Measurements from ENCODE around the gene MICAL3.
"Not testable (repeated sequence)": the region's sequence is repeated elsewhere in the genome, so short reads cannot be mapped to it uniquely, and the experiment has no call there.

The MICAL3 gene

DNA sequence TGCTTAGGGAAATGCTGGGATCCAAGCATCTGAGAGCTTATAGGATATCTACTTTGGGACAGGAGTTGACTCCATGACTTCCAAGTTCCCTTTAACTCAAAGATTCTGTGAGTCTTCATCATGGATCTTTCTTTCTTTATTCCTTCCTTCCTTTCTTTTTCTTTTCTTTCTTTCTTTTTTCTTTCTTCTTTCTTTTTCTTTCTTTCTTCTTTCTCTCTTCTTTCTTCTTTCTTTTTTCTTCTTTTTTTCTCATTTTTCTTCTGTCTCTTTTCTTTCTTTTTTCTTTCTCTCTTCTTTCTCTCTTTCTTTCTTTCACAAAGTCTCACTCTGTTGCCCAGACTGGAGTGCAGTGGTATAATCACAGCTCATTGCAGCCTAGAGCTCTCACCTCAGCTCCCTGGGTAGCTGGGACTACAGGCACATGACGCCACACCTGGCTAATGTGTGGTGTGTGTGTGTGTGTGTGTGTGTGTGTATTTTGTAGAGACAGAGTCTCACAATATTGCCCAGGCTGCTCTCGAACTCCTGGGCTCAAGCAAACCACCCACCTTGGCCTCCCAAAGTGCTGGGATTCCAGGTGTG, 5.4 kb upstream of the MICAL3 start:
- no peak for DNase-seq

DNA sequence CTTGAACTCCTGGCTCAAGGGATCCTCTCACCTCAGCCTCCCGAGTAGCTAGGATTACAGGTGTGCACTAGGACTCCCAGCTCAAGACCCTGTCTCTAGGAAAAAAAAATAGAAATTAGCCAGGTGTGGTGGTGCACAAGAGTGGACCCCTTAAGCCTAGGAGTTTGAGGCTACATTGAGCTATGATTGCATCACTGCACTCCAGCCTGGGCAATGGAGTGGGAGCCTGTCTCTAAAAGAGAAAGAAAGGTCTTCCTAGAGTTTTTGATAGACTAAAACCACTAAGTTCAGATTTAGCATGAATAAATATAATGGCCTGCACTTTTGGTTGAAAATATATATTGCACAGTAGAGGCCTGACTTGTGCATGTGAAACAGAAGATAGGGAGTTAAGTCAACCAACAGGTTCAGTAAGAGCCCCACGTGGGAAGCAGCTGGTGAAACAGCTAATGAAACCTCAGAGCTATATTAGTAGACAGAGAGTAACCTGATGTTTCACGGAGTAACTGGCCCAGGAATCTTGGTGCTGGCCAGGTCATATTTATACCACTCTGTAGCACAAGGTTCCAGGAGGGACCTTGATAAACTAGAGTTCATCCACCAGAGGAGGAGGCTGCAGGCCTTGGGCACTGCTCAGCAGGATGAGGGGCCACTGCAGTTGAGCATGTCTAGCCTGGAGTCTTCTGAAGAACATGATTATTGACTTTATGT, 4.6 kb upstream of the MICAL3 start:
- DNase-seq: no peak

GRCh38 chr22:18025898-18026297, 1.5 kb upstream of the MICAL3 start:
- DNase-seq: not testable (repeated sequence)

DNA sequence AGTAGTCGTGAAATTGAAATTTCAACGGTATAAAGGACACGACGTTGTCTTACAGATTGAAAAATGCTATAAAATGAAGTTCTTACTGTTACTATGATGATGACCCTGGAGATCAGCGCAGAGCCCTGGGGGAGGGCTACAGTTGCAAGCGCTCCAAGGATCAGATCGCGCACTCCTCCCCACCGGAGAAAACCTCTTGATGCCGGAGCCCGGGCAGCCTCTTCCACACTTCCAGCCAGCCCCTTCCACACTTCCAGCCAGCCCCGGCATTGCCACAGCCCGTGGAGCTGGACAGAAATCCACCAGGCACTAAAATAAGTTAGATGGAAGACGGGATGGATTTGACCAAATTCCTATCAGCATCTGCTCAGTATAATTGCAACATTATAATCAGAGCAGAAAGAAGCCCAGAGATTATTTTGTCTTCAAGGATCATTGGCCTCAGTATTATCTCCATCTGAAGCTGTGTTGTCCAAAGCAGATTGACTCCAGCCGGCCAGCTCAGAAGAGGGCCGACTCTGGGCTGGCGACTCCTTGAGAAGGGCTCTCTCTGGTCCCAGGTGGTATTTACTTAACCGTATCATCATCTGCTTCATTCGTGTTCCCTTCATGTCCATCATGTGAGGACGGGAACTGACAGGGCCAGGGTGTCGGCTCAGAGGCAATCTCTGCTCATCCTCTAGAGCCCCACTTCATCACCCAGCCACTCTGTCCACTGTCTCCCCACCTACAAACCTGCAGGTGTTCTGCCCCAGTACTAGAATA, 777 bp upstream of the MICAL3 start:
- no peak for DNase-seq

- DNase-seq: peak; percentile 90
Measured at GRCh38 chr22:18023509-18024275, 669 bp downstream of the MICAL3 start.

DNA sequence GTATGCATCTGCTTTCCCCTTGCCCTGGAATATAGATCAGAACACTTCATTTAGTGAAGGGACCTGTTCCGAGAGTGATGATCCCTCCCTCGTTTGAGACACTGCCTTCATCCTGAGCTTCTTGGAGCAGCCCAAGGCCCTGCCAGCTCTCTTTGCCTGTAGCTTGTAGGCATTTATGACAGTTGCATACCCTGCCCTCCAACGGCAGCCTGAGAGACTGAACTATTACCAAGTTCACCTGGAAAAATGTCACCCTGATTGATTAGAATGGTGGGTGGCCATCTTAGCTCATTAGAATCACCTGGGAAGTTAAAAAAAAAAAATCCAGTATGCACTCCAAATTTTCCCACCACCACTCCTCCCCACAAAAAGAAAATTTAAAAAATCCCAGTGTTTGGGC, 1.5 kb downstream of the MICAL3 start:
- no peak for DNase-seq

DNA sequence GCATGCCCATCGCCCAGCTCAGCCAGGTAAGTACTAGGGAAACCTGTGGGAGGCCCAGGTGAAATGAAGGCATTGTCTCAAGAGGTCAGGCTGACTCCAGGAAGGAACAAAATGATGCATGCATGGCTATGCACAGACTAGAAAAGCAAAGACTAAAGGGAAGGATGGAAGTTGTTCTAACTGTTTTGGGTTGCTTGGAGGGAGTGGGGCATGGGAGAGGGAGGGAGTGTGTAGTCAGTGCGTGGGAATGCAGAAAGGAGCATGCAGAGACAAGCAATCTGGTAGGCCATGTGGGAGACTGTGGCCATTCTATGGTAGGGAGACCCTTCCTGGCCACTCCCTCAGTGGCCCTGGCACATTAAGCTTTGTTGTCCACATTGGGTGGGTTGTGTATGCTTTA, 2.9 kb downstream of the MICAL3 start:
- no peak for DNase-seq

- DNase-seq: peak; percentile 24
Measured at GRCh38 chr22:18020743-18021142, 3.6 kb downstream of the MICAL3 start.

DNA sequence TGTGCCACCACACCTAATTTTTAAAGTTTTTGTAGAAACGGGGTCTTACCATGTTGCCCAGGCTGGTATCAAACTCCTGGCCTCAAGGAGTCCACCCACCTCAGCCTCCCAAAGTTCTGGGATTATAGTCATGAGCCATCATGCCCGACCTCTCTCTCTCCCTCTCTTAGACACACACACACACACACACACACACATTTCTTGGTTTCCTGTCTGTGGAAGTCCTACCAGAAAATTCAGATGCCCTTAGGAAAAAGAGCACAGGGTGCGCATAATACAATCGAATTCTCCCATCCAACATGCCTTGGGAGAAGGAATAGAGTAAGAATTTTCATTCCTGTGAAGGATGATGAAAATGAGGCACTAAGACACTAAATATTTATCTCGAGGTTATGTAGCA, 10.4 kb downstream of the MICAL3 start:
- no peak for DNase-seq

DNA sequence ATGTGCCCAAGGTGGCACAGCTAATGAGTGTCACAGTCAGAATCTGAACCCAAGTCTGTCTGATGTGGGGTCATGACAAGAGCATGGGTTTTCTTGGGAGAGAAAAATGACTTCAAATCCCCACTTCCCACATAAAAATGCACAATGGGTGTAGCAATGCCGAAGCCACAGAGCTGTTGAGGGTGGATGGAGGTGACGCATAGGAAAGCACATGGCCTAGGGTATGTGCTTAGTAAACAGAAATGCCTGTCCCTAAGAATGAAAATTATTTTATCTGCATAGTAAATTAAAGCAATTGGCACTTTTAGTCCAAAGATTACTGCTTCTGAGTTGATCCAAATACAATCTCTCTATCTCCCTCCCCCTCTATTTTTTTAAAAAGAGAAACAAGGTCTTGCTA, 10.9 kb downstream of the MICAL3 start:
- DNase-seq: no peak

GRCh38 chr22:18012531-18012930, 11.8 kb downstream of the MICAL3 start:
- peak; percentile 75 for DNase-seq

- no peak for DNase-seq
Measured at GRCh38 chr22:18010266-18010665, 14.1 kb downstream of the MICAL3 start.

GRCh38 chr22:18008136-18008535, 16.2 kb downstream of the MICAL3 start:
- DNase-seq: no peak

DNA sequence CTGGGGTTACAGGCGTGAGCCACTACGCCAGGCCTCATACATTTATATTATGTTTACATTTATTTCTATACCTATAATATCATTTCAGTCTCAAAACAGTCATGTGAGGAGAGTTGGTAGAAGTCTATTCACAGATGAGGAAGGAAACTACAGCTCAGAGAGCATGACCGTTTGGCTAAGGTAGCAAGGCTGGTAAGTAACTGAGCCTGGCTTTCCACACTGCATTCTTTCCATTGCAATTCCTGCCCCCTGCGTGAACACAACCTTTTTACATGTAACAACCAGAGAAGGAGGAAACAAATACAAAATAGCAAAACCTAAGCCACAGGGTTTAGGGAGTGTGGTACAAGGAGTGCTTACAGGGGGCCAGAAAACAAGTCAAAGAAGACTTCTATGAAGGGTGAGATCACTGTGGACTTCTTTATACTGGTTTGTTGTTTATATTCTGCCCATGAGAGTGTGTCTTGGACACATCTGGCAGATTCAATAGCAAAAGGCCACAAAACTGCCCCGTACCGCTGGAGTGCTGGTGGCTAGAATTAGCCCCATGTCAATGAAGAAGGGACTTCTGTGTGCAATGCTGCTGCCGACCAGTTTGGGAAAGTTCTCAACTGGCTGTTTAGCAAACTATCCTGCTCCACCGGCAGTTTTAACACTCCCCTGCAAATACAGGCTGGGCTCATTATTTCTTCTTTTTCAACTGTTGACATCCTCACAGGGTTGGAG, 19.0 kb downstream of the MICAL3 start:
- DNase-seq: no peak

DNA sequence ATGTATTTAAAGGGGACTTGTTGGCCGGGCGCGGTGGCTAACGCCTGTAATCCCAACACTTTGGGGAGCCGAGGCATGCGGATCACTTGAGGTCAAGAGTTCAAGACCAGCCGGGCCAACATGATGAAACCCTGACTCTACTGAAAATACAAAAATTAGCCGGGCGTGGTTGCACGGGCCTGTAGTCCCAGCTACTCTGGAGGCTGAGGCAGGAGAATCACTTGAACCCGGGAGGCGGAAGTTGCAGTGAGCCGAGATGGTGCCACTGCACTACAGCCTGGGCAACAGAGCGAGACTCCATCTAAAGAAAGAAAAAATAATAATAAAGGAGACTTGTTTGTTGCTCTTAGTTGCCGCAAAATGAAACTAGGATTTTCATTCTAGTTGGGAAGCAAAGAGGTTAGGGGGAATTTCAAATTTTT, 22.5 kb downstream of the MICAL3 start:
- DNase-seq: not testable (repeated sequence)

DNA sequence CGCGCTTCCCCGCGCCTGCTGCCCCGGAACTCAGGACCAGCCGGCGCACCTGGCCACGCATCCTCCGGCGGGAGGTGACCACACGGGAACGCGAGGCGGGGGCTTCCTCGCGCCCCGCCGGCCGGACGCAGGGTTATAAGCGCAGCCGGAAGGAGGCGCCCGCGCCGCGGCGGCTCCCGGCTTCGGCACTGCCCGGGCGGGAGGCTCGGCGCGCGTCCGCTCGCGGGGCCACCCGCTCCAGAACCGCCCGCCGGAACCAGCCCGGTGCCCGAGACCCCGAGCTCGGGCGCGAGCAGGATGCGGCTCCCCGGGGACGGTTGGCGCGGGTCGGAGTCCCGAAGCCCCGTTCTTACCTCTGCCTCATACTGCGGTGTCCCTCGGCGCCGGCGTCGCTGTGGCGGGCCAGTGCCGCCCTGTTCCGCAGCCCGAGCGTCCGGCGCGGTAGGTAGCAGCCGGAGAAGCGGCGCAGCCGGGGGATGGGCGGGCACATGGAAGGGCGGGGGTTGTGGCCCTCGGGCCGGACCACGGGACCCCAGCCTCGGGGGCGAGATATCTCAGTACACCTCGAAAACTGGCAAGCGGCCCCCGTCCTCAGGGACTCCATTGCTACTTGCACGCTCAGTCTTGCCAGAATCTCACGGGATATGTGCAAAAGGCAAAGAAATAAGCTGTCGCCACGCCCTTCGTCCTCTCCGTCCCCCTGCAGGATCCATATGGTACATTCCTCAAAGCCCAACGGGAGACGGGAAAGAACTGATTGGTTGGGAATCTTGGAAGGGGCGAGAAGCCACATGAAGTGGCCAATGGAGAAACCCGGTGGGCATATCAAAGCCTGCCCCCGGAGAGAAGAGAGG, 23.1 kb downstream of the MICAL3 start:
- peak; percentile 99 for DNase-seq

- DNase-seq: peak; percentile 35
Measured at GRCh38 chr22:18000441-18001039, 23.8 kb downstream of the MICAL3 start.

DNA sequence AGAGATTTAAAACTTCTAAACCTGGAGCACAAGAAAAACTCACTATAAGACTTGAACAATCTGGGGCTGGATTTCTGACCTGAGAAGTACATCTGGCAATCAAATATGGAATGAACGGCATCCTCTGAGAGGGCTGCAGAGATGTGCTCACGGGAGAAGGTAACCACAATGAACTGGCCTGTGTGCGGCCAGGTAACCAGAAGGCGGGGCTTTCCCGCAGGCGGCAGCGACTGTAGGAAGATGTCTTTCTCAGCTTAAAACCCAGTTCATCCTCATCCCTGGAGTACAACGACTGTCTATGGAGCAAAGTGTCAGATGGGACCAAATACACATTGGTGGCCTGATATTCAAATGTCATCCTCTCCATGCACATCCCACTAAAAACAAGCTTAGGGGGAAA, 24.5 kb downstream of the MICAL3 start:
- no peak for DNase-seq

GRCh38 chr22:17998913-17999312, 25.4 kb downstream of the MICAL3 start:
- DNase-seq: no peak

DNA sequence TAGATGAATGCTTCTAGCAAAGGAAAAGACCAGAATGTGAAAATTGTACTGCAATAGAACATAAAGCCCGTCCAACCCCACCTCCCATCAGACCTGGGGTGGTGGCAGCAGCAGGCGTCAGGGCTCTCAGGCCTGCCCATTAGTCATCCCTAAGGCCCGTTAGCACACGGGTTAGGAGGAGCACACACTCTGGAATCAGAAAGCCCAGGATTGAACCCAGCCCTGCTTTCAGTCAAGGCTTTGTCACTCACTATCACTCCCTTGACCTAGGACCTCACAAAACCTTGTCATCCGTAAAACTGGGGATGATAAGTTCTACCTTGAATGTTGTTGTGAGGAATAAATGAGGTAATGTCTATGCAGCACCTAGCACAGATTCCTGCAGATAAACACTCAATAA, 26.9 kb downstream of the MICAL3 start:
- peak; percentile 59 for DNase-seq

DNA sequence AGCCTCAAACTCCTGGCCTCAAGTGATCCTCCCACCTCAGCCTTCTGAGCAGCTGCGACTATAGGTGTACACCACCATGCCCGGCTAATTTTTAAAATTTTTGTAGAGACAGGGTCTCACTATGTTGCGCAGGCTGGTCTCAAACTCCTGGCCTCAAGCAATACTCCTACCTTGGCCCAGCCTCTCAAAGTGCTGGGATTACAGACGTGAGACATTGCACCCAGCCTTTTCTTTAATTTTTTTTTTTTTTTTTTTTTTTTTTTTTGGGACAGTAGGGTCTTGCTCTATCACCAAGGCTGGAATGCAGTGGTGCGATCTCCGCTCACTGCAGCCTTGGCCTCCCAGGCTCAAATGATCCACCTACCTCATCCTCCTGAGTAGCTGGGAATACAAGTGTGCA, 29.1 kb downstream of the MICAL3 start:
- DNase-seq: not testable (repeated sequence)

Data from EL (cell line).